ENCODE measurements around the gene AK9. TPM values are rescaled to one million over a fixed set of nuclear protein-coding genes. Genes with fewer than 3 reads are reported as not detected.
"Not testable (repeated sequence)": the region's sequence is repeated elsewhere in the genome, so short reads cannot be mapped to it uniquely, and the experiment has no call there.

The AK9 gene
- total RNA-seq = 10 to 100 TPM; 16.7 to 18.2 TPM
- polyA plus RNA-seq = 1 to 10 TPM; 4.3 to 7.4 (median 5.9) TPM
- total RNA-seq = 6.6 to 26.1 (median 16.2) reads per million in 6 experiments

GRCh38 chr6:109690737-109691621 is at the start of gene AK9, which contains the start of gene FIG4:
TSS of gene AK9 (minus strand) at chr6:109691202. CDS start at chr6:109675745, 15,457 bp downstream.
TSS of gene FIG4 (plus strand) at chr6:109691296. CDS start at chr6:109691436, 140 bp downstream.
- no peaks in the 10 kb centered on the region for H3K27me3 Mint-ChIP-seq
- H3K9me3 Mint-ChIP-seq = no peaks in the 10 kb centered on the region

GRCh38 chr6:109740787-109741186 is 49.8 kb upstream of the AK9 start:
- Mint-ChIP-seq H3K4me1 (peaks cover 0 to 6% (median 0%) of the 10 kb centered on the region in 4 donors), H3K9me3 (peaks cover 0 to 9% (median 0%) of the 10 kb centered on the region in 9 donors), H3K27ac (no peak overlapping the region), H3K36me3 (peaks cover 29 to 77% (median 62%) of the 10 kb centered on the region in 3 donors), H3K4me3 (no peak overlapping the region), H3K27me3 (no peaks in the 10 kb centered on the region)
- ATAC-seq = no peak
- POLR2A ChIA-PET = no interaction called here
- no peak for DNase-seq

More at GRCh38 chr6:109690737-109691621, at the start of gene AK9, which contains the start of gene FIG4:
- DNase-seq (peak; percentile 78 to 93 (median 85)), ATAC-seq (peak; percentile 94 to 95)
- Mint-ChIP-seq H3K27ac (peak within 1 kb of the TSS; percentile 92 to 99 (median 97)), H3K4me3 (peak within 1 kb of the TSS; percentile 88 to 99 (median 96)), H3K36me3 (peaks cover 5% of the 10 kb centered on the region in 3 donors), H3K4me1 (peaks cover 10 to 43% (median 33%) of the 10 kb centered on the region in 4 donors)
- POLR2A ChIA-PET = interaction anchor here (0.8 to 2.8 kb wide), 13 partner anchors 10 to 1268 kb away, joined by 3 to 17 read pairs (median 5); partner anchors contain the start of genes AMD1, CD164, CDC40 and CDK19

- Mint-ChIP-seq H3K36me3 (peaks cover 29 to 77% (median 58%) of the 10 kb centered on the region in 3 donors), H3K4me3 (no peak overlapping the region), H3K4me1 (peaks cover 0 to 6% (median 0%) of the 10 kb centered on the region in 4 donors), H3K27ac (peak overlapping the region in 1 of 10 donors; percentile 49), H3K27me3 (no peaks in the 10 kb centered on the region), H3K9me3 (peaks cover 0 to 9% (median 0%) of the 10 kb centered on the region in 9 donors)
- DNase-seq (no peak), ATAC-seq (no peak)
- POLR2A ChIA-PET = no interaction called here
Observed at GRCh38 chr6:109739686-109740085, 48.7 kb upstream of the AK9 start.

GRCh38 chr6:109738667-109739066 is 47.7 kb upstream of the AK9 start:
- POLR2A ChIA-PET = no interaction called here
- no peak overlapping the region for H3K4me3 Mint-ChIP-seq
- H3K4me1 Mint-ChIP-seq = peaks cover 0 to 2% (median 0%) of the 10 kb centered on the region in 4 donors
- peak overlapping the region in 1 of 10 donors; percentile 61 for H3K27ac Mint-ChIP-seq
- DNase-seq (no peak), ATAC-seq (no peak)
- H3K9me3 Mint-ChIP-seq = peaks cover 0 to 9% (median 0%) of the 10 kb centered on the region in 9 donors
- H3K36me3 Mint-ChIP-seq = peaks cover 22 to 68% (median 48%) of the 10 kb centered on the region in 3 donors
- H3K27me3 Mint-ChIP-seq = no peaks in the 10 kb centered on the region

- DNase-seq (no peak), ATAC-seq (no peak)
- Mint-ChIP-seq H3K9me3 (peaks cover 0 to 9% (median 0%) of the 10 kb centered on the region in 9 donors), H3K27me3 (no peaks in the 10 kb centered on the region), H3K27ac (peak overlapping the region in 1 of 10 donors; percentile 61), H3K4me3 (no peak overlapping the region), H3K36me3 (peaks cover 21 to 67% (median 44%) of the 10 kb centered on the region in 3 donors), H3K4me1 (no peaks in the 10 kb centered on the region)
- POLR2A ChIA-PET = no interaction called here
Observed at GRCh38 chr6:109738255-109738654, 47.3 kb upstream of the AK9 start.

- no peaks in the 10 kb centered on the region for H3K4me1 Mint-ChIP-seq
- POLR2A ChIA-PET = interaction anchor here (0.6 kb wide), 1 partner anchor 257 kb away, joined by 3 read pairs; no protein-coding TSS in a partner anchor
- no peak for DNase-seq
- no peak overlapping the region for H3K4me3 Mint-ChIP-seq
- H3K36me3 Mint-ChIP-seq = peaks cover 21 to 57% (median 39%) of the 10 kb centered on the region in 3 donors
- H3K27ac Mint-ChIP-seq = no peak overlapping the region
- no peak for ATAC-seq
- H3K27me3 Mint-ChIP-seq = no peaks in the 10 kb centered on the region
- H3K9me3 Mint-ChIP-seq = peaks cover 0 to 9% (median 0%) of the 10 kb centered on the region in 9 donors
Observed at GRCh38 chr6:109736273-109737025, 45.4 kb upstream of the AK9 start.

GRCh38 chr6:109725250-109725649 is 34.2 kb upstream of the AK9 start:
- POLR2A ChIA-PET, H3K4me1 Mint-ChIP-seq, H3K27ac Mint-ChIP-seq, DNase-seq, H3K9me3 Mint-ChIP-seq, H3K27me3 Mint-ChIP-seq, ATAC-seq: not testable (repeated sequence)
- Mint-ChIP-seq H3K4me3 (peak overlapping the region in 1 of 10 donors; percentile 24), H3K36me3 (peaks cover 6 to 66% (median 50%) of the 10 kb centered on the region in 3 donors)

DNA sequence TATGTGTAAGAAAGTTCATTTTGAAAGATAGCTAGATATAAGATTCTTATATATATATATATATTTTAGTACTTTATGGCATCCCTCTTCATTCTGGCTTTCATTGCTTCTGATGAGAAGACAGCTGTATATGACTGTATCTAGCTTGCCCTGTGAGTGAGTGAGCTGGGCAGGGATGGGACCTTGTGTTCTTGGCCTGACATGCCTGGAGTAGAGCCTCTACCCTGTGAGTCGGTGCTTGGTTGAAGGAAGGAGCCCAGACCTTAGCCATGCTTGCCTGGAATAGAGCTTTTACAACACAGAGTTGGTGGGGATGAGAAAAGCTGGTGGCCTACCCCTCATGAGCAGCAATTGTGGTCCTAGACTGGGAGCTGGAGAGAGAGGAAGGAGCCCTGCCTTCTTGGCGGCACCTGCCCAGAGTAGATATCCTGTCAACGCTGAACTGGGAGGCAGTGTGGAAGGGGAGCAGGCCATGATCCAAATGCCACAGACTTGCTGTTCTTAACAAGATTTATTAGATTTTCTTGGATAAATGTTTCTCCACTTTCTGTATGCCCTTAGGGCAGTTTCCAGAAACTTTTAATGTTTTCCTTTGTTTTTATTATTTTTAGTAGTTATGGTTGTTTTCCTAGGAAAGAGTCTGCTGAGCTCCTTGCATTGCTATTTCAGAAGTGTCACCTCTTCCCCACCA is 31.7 kb upstream of the AK9 start:
- Mint-ChIP-seq H3K4me3 (no peak overlapping the region), H3K27me3 (no peaks in the 10 kb centered on the region), H3K4me1 (peaks cover 0 to 4% (median 0%) of the 10 kb centered on the region in 4 donors), H3K9me3 (peaks cover 0 to 1% (median 0%) of the 10 kb centered on the region in 9 donors), H3K36me3 (peaks cover 6 to 72% (median 46%) of the 10 kb centered on the region in 3 donors), H3K27ac (no peak overlapping the region)
- DNase-seq (no peak), ATAC-seq (no peak)
- POLR2A ChIA-PET = no interaction called here

DNA sequence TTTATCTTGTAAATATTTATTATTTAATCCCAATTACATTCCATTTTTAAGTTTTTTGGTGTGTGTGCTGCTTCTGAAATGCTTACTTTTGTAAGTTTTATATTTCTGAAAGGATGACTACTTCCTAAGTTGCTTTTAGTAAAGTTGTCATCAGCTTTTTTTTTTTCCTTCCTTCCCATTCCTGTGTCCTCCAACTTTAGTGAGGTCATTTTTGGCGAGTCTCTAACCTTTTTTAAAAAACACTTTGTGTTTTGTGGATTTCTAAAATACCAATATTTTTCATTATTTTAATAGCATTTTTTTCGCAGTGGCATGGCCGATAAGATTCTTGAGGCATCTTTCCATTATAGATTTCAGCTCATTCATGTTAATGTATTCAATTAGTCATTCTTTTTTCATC is 31.0 kb upstream of the AK9 start:
- H3K4me1 Mint-ChIP-seq = peaks cover 0 to 8% (median 0%) of the 10 kb centered on the region in 4 donors
- DNase-seq = no peak
- POLR2A ChIA-PET = no interaction called here
- H3K27ac Mint-ChIP-seq = no peak overlapping the region
- no peaks in the 10 kb centered on the region for H3K27me3 Mint-ChIP-seq
- H3K36me3 Mint-ChIP-seq = peaks cover 9 to 75% (median 39%) of the 10 kb centered on the region in 3 donors
- ATAC-seq = no peak
- no peak overlapping the region for H3K4me3 Mint-ChIP-seq
- peaks cover 0 to 1% (median 0%) of the 10 kb centered on the region in 9 donors for H3K9me3 Mint-ChIP-seq

- H3K27me3 Mint-ChIP-seq = no peaks in the 10 kb centered on the region
- H3K4me1 Mint-ChIP-seq = peaks cover 0 to 8% (median 0%) of the 10 kb centered on the region in 4 donors
- H3K9me3 Mint-ChIP-seq = peaks cover 0 to 1% (median 0%) of the 10 kb centered on the region in 9 donors
- H3K4me3 Mint-ChIP-seq = no peak overlapping the region
- POLR2A ChIA-PET = no interaction called here
- peaks cover 9 to 75% (median 29%) of the 10 kb centered on the region in 3 donors for H3K36me3 Mint-ChIP-seq
- DNase-seq = no peak
- no peak overlapping the region for H3K27ac Mint-ChIP-seq
- ATAC-seq = no peak
Observed at GRCh38 chr6:109720311-109720710, 29.3 kb upstream of the AK9 start.

GRCh38 chr6:109718991-109719390 is 28.0 kb upstream of the AK9 start:
- H3K27me3 Mint-ChIP-seq = no peaks in the 10 kb centered on the region
- peaks cover 0 to 8% (median 3%) of the 10 kb centered on the region in 4 donors for H3K4me1 Mint-ChIP-seq
- ATAC-seq (no peak), DNase-seq (no peak)
- POLR2A ChIA-PET = no interaction called here
- H3K36me3 Mint-ChIP-seq = peaks cover 9 to 67% (median 22%) of the 10 kb centered on the region in 3 donors
- H3K27ac Mint-ChIP-seq = no peak overlapping the region
- H3K9me3 Mint-ChIP-seq = no peaks in the 10 kb centered on the region
- no peak overlapping the region for H3K4me3 Mint-ChIP-seq

- Mint-ChIP-seq H3K36me3 (peaks cover 4 to 60% (median 14%) of the 10 kb centered on the region in 3 donors), H3K4me1 (peaks cover 3 to 8% (median 7%) of the 10 kb centered on the region in 4 donors), H3K27me3 (no peaks in the 10 kb centered on the region), H3K9me3 (no peaks in the 10 kb centered on the region), H3K4me3 (no peak overlapping the region), H3K27ac (no peak overlapping the region)
- POLR2A ChIA-PET = no interaction called here
- ATAC-seq (no peak), DNase-seq (no peak)
Observed at GRCh38 chr6:109717971-109718370, 27.0 kb upstream of the AK9 start.

All from naive thymus-derived CD8-positive, alpha-beta T cell (primary cell).